Ammon's horn (tissue), 1 donor: Measurements from ENCODE around the gene CDC7.

Source experiments
- DNase-seq: peaks from one replicate; pipeline ENCODE4 v3.0.0-alpha.2; 2016; ENCODE audit warnings: low spot score

The CDC7 gene

DNA sequence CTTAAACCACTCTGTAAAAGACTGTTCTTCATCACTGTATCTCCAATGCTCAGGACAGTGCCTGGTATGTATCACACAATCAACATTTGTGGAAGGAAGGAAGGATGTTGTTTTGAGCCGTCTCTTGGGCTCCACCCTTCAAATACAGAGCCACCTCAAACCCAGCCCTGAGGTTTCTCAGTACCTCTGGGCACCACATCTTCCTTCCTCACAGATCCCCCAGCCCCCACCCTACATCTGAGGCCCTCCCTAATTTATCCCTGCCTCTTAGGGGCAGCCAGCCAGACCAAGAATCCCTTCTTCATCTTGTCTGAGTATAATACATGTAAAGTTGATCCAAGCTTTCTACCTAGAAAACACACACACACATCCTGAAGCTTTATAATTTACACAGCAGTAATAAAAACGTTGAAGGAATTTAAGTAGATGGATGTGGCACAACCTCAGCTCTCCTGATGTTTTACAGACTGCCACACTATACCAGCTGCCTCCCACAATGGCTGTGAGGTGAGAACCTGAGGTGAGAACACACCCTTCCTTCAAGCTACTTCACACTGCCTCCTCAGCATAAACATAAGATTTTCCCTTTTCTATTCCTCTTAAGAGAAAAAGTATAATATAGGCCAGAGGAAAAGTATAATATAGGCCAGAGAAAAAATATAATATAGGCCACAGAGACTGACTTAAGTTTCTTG lies 48.5 kb downstream of the CDC7 start:
- no peak for DNase-seq

DNA sequence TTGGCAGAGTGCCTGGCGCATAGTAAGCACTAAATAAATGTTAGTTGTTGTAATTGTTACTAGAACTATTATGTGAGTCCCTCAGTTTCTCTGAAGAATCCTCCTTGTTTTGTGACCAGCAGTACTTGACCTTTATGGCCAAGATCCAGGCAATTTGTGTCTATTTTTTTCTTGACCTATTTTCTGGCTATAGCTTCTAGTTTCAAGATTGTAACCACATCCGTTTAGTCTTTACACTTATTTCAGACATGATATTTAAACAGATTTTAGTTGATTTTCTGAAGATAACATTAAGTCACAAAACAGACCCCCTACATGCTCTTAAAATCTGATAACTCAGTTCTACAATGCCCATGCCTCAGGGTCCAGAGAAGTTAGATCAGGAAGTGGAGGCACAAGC lies 50.3 kb downstream of the CDC7 start:
- no peak for DNase-seq

DNA sequence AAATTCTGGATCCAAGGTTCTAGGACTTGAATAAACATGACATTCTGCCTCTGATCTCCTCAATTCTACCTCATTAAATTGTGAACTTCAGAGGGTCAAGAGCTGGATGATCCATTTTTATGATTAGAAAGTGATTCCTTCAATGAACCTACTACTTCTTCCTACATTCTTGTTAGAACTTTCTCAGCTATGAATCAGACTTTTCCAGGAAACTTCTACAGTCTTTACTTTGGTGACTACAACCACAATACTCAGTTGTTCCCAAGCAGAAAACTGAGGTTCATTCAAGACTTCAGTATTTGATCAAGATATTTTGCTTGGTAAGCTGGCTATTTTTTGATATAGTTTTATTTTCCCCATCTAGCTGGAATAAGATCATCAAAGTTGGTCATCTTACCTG lies 51.4 kb downstream of the CDC7 start:
- no peak for DNase-seq

DNA sequence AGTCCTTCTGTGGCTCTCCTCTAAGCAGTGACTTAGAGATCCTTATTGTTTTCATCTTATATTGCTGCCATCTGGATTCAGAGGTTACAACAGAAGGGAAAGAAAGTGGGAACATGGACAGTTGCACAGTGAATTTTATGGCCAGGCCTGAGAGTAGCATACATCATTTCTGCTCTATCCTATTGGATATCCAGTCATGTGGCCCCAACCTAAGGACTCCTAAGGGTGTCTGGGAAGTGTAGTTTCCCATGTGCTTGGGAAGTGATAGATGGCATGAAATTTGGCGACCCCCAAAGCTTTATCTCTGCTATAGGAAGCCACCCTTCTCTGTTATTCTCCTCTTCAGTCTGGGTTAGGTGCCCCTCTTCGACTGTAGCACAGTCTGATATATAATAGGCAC lies 51.9 kb downstream of the CDC7 start:
- DNase-seq: no peak

DNA sequence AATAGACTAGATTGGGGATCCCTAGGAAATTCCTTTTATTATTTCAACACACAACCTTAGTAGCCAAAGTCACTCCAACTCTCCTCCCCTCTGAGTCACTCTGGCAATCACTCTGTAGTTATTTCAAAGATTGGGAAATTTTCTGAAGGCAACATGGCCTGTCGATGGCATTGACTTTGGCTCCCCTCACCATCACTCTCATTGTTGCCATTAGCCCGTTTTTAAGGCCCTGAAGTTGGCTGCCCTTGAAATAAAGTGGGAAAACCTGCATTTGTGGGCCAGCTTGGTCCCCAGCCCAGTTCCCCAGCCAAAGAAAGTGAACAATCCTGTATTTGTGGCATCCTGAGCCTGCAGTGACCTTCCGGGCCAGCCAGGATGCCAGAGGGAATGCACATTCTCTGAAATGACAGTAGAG lies 52.5 kb downstream of the CDC7 start:
- peak; percentile 53 for DNase-seq

DNA sequence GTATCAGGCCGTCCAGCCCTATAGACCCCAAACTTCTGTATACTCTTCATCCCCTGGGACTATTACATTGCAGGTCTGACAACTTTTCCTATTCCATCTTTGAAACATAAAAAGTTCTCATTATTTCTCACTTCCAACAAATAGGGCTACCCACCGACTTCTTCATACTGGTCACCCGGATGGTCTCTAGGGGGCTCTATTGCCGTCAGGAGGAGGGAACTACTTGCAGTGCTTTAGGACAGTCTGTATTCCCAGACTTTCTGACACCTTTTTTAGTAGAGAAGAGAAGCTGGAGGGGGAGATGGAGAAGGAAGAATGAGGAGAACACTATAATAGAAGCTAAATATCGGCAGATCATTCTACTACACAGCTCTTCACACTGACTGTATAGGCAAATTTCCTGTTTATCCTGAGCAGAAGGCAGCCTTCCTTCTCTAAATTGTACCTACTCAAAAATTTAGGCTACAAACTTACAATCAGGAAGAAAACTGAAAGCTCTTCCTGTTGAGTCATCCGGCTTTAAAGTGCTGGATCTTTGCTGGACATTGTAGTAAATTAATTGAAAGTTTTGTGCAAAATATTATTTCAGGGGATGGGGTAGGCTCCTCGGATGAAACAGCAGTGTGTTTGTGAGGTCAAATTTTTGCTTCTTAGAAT lies 54.6 kb downstream of the CDC7 start:
- no peak for DNase-seq

DNA sequence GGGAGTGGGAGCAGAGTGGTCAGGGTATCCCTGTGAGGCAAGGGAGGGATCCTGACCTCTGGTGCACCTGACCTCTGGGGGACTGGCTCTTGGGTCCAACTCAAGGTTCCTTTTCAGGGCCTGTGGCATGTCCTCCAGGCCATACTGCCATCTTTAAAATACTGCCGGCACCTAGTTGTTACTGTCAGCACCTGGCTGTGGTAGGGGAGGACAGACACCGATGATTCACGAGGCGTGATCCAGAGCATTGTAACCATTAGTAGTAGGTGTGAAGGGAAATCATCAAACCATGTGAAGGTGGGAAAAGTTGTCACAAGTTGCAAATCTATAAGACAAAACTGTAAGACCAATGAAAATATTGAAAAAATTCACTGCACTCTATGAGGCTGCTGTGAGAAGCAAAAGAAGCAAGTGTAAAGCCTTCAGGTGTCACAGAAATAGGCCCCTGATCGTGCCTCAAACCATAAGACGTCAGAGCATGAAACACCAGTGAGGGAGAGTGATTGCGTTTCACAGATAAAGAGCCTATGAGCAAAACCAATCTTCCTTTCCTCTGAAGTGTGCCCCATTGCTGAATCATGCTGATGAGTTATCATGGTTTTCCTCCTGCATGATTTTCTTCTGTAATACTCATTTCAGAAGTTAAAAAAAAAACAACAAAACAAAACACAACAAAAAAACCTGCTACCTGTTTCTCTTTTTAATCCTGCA lies 55.3 kb downstream of the CDC7 start:
- no peak for DNase-seq

DNA sequence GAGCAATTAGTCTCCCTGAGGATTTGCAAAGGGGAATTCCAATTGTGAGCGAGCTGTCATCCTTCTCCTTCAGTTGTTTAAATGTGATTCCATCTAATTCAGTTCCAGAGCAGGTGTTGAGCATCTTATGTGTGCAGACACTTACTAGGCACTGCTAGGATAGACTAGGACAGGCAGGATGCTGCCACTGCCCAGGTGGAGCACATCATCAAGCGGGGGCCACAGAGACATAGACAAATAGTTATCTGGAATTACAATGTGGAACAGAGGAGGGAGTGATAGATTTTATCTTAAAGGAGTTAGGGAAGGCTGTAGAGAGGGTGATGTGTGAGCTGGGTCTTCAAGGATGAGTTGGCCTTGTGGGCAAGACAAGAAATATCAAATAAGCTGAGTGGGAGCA lies 55.9 kb downstream of the CDC7 start:
- DNase-seq: no peak

DNA sequence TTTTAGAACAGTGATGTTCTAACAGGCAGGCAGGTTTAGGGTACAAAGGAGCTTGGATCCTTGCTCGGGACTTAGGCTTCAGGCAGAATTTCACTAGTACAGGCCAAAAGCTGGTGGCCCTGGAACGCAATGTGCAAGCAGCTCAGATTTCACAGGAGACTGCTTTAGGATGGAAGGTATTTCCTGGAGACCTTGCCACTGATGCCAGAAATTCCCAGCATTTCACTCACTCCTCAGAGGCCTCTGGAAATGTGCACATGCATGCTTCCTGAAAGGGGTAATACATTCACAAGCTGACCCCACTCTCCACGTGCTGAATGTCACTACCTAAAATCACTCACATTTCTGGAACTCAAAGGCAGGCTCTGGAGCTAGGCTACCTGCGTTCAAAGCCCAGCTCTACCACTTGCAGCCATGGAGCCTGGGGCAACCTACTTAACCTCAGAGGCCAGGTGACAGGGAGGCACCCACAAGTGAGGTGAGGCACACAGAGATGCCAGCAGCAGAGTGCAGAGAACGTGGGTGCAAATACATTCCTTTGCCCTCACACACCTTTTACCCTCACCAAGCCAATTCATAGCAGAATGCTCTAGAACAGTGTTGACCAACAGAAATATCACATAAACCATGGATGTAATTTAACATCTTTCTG lies 56.5 kb downstream of the CDC7 start:
- no peak for DNase-seq

DNA sequence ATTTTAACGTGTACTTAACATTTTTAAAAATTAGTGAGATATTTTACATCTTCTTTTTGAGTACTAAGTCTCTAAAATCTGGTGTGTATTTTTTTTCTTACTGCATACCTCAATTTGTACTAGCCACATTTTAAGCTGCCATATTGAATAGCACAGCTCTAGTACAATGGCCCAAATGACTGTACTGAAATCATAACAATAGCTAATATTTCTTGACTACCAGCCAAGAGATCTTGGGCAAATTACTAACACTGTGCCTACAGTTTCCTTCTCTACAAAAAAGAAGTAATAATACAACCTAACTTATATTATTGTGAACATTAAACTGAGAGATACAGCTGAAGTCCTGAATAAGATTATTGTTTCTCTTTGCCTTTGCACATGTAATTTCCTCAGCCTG lies 57.2 kb downstream of the CDC7 start:
- DNase-seq: no peak

DNA sequence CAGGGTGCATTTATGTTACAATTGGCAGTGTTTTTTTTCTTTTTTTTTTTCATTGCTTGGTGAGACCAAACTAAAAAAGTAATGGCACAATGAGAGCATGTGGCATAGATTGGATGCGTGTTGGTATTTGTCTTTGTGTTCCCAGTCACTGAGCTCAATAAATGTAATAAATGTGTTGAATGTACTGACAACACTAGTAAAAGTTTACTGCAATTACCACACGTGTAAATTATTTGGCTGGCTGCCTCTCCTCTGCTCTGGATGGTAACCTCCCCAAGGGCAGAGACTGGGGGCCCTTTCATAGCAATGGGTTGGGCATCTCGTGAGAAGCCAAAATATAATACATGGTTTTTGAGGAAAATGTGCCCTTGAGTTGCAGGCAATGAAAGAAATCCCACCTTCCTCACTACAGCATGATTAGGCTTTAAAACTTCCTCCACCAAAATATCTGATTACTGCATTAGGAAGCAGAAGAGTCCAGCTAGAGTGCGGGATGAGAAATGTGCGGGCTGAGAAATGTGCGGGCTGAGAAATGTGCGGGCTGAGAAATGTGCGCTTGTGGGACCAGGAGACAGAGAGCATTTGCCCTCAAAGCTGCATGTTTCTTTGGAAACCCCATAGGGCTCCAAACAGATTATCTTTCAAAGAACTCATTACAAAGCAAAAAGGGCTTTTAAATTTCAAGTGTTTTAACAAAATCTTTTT lies 58.5 kb downstream of the CDC7 start:
- no peak for DNase-seq

DNA sequence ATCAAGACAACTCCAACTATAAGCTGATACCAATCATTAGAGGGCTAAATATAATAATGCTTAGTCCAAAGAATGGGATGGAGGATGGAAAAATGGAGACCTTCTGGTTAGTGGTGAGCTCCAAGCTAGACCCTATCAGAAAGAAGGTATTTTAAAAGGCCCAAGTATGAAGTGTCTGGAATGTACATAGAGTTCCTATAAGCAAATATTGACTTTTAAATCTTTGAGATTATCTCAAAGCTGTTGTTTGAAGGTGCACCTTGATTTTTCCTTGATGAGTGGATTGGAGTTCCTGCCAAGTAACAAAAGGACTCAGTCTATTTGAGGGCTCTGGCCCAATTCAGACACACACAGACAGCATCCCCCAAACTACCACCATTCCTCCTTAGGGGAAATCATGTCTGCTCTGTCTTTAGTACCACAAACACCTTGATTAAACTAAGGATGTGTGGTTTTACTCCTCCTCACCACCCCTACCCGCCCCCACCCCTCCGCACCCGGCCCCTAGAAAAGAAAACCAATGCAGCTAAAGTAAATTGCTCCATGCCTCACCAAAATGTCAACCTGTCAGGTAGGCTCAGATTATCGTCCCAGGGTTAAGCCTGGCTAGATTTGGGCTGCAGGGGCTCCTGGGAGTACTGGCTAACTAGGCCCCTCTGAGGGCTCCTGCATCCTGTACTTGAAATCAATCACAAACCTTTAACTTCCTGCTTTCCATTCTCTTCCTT lies 59.4 kb downstream of the CDC7 start:
- DNase-seq: no peak

DNA sequence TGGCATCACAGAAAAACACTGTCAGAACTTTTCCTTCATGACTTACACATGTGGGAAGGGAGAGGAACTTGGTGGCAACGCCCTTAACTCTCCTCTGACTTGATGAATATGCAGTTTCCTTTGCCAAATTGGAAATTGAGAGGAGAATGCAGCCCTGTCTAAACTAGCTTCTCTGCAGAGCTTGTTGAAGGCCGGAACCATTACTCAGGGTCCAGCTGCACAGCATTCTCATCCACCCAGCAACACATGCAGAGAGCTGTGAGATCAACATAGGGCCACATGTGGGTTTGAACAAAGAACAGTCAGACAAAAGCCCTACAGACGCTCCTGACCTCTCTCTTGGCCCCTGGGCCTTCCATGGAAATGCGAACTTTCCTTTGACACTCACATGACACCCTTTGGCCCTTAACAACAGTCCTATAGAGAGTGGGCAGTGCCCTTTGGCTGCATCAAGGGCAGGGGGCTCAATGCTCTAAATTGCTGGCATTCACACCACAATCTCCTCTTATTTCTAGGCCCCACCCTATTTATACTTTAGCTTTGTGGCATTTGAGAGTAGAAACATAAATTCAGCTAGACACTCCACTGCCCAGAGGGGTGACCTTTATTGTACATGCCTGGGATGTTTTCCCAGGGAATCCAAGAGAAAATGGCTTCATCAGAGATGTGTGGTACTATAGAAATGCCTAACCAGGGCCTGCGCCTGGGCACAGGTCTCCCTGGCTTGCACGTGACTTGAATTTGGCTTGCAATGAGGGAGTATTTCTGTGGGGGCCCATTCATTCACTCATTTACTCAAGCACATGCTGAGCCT lies 64.4 kb downstream of the CDC7 start:
- DNase-seq: no peak

DNA sequence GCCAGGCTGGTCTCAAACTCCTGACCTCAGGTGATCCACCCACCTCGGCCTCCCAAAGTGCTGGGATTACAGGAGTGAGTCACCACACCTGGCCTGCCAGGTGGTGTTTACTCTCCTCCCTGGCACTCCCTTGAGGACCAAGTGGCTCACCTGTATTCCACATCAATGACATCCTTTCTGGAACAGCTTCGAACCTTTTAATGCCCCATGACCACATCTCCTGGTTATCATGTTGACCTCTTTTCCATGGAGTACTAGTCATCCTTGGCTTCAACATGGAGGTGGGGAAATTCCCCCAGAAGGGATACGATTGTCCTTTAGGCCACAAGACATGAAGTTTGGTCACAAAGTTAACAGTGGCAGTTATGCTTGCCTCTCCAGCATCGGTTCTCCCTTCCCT lies 66.9 kb downstream of the CDC7 start:
- DNase-seq: no peak

DNA sequence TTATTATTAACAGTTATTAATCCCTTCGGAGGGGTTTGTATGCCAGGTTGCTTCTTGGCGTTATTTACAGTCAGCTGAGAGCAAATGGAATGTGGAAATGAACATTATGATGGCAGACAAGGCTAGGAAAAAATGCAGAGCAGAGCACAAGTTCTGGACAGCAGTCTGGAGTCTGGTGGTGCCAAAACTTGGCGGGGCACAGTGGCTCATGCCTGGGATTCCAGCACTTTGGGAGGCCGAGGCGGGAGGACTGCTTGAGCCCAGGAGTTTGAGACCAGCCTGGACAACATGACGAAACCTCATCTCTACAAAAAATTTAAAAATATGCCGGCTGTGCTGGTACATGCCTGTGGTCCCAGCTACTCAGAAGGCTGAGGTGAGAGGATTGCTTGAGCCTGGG lies 67.6 kb downstream of the CDC7 start:
- no peak for DNase-seq

DNA sequence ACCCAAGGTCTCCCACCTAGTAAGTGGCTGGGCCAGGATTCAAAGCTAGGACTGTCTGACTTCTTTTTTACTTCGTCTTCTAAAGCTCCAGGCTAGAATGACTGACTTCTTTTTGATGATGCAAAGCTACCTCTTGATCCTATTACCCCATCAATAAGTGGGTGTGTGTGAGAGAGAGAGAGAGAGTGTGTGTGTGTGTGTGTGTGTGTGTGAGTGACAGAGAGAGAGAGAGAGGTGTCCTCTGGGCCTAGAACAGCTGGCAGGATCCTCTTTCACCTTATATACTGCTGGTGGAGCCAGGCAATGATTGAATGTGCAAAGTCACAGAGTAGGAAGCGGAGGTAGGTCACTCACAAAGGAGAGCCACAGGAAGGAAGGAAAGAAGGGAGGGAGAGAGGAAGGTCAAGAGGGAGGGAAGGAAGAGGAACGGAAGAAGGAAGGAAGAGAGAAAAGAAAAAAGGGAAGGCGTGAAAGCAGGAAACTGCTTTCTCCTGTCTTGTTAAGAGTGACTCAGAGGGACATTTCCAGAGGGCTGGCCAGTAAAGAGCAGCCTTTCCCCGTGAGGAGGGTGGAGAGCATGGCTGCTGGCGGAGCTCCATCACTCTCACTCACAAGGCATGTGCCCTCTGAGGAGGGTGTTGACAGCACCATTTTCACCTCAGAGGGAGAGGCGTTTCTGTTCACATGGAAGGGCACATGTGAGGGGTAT lies 68.9 kb downstream of the CDC7 start:
- DNase-seq: no peak

DNA sequence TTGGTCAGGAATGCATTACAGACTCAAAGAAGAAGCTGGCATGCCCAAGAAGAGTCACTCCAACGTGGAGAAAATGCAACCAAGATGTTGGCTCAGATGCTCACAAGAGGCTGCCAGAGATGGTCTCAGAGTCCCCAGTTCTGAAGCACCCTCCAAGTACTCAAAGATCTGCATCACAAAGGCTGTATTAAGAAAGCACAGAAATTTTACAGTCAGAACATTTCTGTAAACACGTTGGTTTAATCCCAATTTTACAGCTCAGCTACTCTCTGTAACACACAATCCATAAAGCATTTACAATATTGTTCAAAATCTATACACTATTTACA lies 69.4 kb downstream of the CDC7 start:
- DNase-seq: no peak

DNA sequence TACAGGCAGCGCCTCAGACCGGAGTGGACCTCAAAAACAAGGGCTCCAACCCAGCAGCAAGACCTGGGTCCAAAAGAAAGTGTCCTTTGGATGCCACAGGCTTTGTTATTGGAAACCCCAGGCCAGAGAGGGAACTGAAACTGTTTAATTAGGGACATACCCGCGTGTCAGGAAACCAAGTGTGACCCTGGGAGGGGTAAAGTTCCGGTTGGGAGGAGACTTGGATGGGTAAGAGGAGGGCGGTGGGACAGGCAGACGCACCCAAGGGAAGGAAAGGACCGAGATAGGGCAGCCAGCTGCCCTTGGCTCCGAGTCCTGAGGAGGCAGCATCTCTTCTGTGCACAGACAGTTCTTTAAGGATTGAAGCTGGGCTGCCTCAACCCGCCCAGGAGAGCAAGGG lies 71.4 kb downstream of the CDC7 start:
- DNase-seq: no peak
